ENCODE measurements around the gene ZBED1.
A peak's percentile ranks its signal among the peaks of the same experiment; 100 is the strongest.

Gene ZBED1

GRCh38 chrX:2517055-2517454, 16.3 kb upstream of the ZBED1 start:
- DNase-seq, result no peak

GRCh38 chrX:2516623-2517022, 15.8 kb upstream of the ZBED1 start:
- no peak for DNase-seq

- DNase-seq, result no peak
Measured at GRCh38 chrX:2514131-2514530, 13.4 kb upstream of the ZBED1 start.

GRCh38 chrX:2513121-2513664, 12.4 kb upstream of the ZBED1 start:
- DNase-seq, result no peak

GRCh38 chrX:2512501-2512900, 11.7 kb upstream of the ZBED1 start:
- no peak for DNase-seq

- peak; percentile 50 for DNase-seq
Measured at GRCh38 chrX:2511326-2511725, 10.6 kb upstream of the ZBED1 start.

GRCh38 chrX:2508648-2509335, 8.0 kb upstream of the ZBED1 start:
- no peak for DNase-seq

GRCh38 chrX:2507904-2508627, 7.3 kb upstream of the ZBED1 start:
- DNase-seq, result peak; percentile 34

GRCh38 chrX:2507196-2507595, 6.4 kb upstream of the ZBED1 start:
- DNase-seq, result no peak

GRCh38 chrX:2505341-2505740, 4.6 kb upstream of the ZBED1 start:
- DNase-seq, result peak; percentile 30

- peak; percentile 53 for DNase-seq
Measured at GRCh38 chrX:2504706-2505332, 4.0 kb upstream of the ZBED1 start.

- DNase-seq, result peak; percentile 50
Measured at GRCh38 chrX:2503591-2504500, 3.1 kb upstream of the ZBED1 start.

- DNase-seq, result peak; percentile 36
Measured at GRCh38 chrX:2502668-2503519, 2.1 kb upstream of the ZBED1 start.

GRCh38 chrX:2502120-2502667, 1.4 kb upstream of the ZBED1 start:
- no peak for DNase-seq

GRCh38 chrX:2501559-2502102, 855 bp upstream of the ZBED1 start:
- DNase-seq, result peak; percentile 61

GRCh38 chrX:2500091-2500802, 529 bp downstream of the ZBED1 start:
- peak; percentile 78 for DNase-seq

GRCh38 chrX:2499507-2499906, 1.3 kb downstream of the ZBED1 start:
- peak; percentile 38 for DNase-seq

GRCh38 chrX:2498781-2499302, 1.9 kb downstream of the ZBED1 start:
- DNase-seq, result peak; percentile 53

GRCh38 chrX:2497961-2498780, 2.6 kb downstream of the ZBED1 start:
- DNase-seq, result peak; percentile 34
